SK-N-SH (cell line): Measurements from ENCODE around the gene R3HDML.

Source experiments
- EP300 ChIP-seq, 2 experiments: IDR thresholded peaks; 2 replicates each; pipeline versions ENCODE4 v1.4.0 to v1.6.1; 2012; ENCODE audit warnings: borderline replicate concordance in 1 of 2, low read depth in 1 of 2, low read length in 1 of 2
- RXRA ChIP-seq: IDR thresholded peaks from 2 replicates; pipeline ENCODE4 v1.4.0; 2012; ENCODE audit warnings: low read depth, mild to moderate bottlenecking, borderline replicate concordance
- TF ChIP-seq, protein P1 (sequence below): fragments of 200-600 bp; sonication (generic); IDR thresholded peaks from 2 replicates; pipeline ENCODE4 v1.6.1; 2017; ENCODE audit warnings: antibody characterized with exemption, mild to moderate bottlenecking, moderate library complexity

DNA sequence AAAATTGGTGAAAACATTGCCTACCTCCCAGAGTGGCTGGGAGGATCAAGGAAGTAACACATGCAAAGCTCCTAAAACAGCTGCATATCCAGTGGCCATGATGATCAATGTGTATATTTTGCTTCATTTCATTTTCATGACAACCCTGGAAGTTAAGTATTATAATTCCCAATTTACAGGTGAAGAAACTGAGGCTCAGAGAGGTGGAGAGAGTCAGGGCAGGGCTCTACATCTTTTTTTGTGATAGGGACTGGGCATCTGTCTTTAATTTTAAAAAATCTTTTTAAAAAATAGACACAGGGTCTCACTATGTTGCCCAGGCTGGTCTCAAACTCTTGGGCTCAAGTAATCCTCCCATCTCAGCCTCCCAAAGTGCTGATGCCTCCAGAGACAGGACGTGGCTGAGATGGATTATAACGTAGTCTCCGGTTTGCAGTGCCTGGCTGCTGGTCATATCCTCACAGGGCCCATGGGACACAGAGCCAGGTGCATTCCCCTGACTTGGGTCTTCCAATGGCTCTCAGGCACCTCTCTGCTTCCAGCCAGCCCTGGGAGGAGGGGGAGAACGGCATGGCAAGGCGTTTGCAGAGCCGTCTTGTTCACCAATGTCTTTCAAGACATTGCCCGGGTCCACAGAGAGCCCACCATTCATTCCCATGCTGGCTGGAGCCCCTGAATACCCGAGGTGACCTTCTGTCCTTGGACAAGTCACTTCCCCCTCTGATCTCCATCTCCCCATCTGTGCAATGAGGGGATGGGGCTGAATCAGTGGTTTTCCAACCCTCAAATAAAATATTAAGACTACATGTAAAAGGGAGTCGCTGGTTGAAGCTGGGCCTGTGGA, 57.0 kb downstream of the R3HDML start:
- TF ChIP-seq EP300 (IDR thresholded peaks at IDR 0.05; ENCODE audit: borderline replicate concordance in 1 of 2, low read depth in 1 of 2, low read length in 1 of 2), result no peak
- TF ChIP-seq, protein P1, sequence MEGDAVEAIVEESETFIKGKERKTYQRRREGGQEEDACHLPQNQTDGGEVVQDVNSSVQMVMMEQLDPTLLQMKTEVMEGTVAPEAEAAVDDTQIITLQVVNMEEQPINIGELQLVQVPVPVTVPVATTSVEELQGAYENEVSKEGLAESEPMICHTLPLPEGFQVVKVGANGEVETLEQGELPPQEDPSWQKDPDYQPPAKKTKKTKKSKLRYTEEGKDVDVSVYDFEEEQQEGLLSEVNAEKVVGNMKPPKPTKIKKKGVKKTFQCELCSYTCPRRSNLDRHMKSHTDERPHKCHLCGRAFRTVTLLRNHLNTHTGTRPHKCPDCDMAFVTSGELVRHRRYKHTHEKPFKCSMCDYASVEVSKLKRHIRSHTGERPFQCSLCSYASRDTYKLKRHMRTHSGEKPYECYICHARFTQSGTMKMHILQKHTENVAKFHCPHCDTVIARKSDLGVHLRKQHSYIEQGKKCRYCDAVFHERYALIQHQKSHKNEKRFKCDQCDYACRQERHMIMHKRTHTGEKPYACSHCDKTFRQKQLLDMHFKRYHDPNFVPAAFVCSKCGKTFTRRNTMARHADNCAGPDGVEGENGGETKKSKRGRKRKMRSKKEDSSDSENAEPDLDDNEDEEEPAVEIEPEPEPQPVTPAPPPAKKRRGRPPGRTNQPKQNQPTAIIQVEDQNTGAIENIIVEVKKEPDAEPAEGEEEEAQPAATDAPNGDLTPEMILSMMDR, result no peak
- TF ChIP-seq RXRA, result no peak
